ENCODE data around the gene GREB1L. TPM values are rescaled to one million over a fixed set of nuclear protein-coding genes. Genes with fewer than 3 reads are reported as not detected.

GREB1L gene
- total RNA-seq, 1 donor from 2014 or later = 7.2 TPM

- intact Hi-C loops (cut with micrococcal nuclease) = no loop called here
- DNase-seq (no peak), ATAC-seq (no peak)
These were observed 215.1 kb downstream of the GREB1L start for GRCh38 chr18:21457179-21457535.

GRCh38 chr18:21458310-21458709 lies 216.3 kb downstream of the GREB1L start:
- ATAC-seq = peak; percentile 91
- peak; percentile 59 for DNase-seq
- intact Hi-C loops (cut with micrococcal nuclease) = no loop called here

- DNase-seq (no peak), ATAC-seq (peak; percentile 36)
- intact Hi-C loops (cut with micrococcal nuclease) = no loop called here
These were observed 216.8 kb downstream of the GREB1L start for GRCh38 chr18:21458788-21459187.

GRCh38 chr18:21459706-21460286 lies 217.8 kb downstream of the GREB1L start:
- intact Hi-C loops (cut with micrococcal nuclease) = no loop called here
- ATAC-seq (no peak), DNase-seq (no peak)

- DNase-seq = no peak
- intact Hi-C loops (cut with micrococcal nuclease) = no loop called here
- peak; percentile 12 for ATAC-seq
These were observed 219.4 kb downstream of the GREB1L start for GRCh38 chr18:21461460-21461859.

GRCh38 chr18:21463718-21464117 lies 221.7 kb downstream of the GREB1L start:
- intact Hi-C loops (cut with micrococcal nuclease) = no loop called here
- DNase-seq = no peak
- ATAC-seq = peak; percentile 21

GRCh38 chr18:21468514-21469164 lies 226.6 kb downstream of the GREB1L start:
- DNase-seq (no peak), ATAC-seq (no peak)
- intact Hi-C loops (cut with micrococcal nuclease) = no loop called here

- intact Hi-C loops (cut with micrococcal nuclease) = no loop called here
- ATAC-seq = no peak
- no peak for DNase-seq
These were observed 230.7 kb downstream of the GREB1L start for GRCh38 chr18:21472741-21473140.

GRCh38 chr18:21474621-21475020 lies 232.6 kb downstream of the GREB1L start:
- ATAC-seq (no peak), DNase-seq (no peak)
- intact Hi-C loops (cut with micrococcal nuclease) = no loop called here

GRCh38 chr18:21479721-21480120 lies 237.7 kb downstream of the GREB1L start:
- intact Hi-C loops (cut with micrococcal nuclease) = no loop called here
- no peak for ATAC-seq
- DNase-seq = no peak

- ATAC-seq (no peak), DNase-seq (no peak)
- intact Hi-C loops (cut with micrococcal nuclease) = no loop called here
These were observed 239.7 kb downstream of the GREB1L start for GRCh38 chr18:21481739-21482138.

- ATAC-seq = no peak
- intact Hi-C loops (cut with micrococcal nuclease) = no loop called here
- no peak for DNase-seq
These were observed 241.0 kb downstream of the GREB1L start for GRCh38 chr18:21483051-21483450.

- DNase-seq (no peak), ATAC-seq (no peak)
- intact Hi-C loops (cut with micrococcal nuclease) = no loop called here
These were observed 243.0 kb downstream of the GREB1L start for GRCh38 chr18:21484851-21485636.

GRCh38 chr18:21486905-21487437 lies 244.9 kb downstream of the GREB1L start:
- intact Hi-C loops (cut with micrococcal nuclease) = no loop called here
- ATAC-seq (no peak), DNase-seq (no peak)

GRCh38 chr18:21489119-21489750 lies 247.2 kb downstream of the GREB1L start:
- DNase-seq (no peak), ATAC-seq (peak; percentile 82)
- intact Hi-C loops (cut with micrococcal nuclease) = no loop called here

GRCh38 chr18:21489919-21490495 lies 248.0 kb downstream of the GREB1L start:
- DNase-seq (no peak), ATAC-seq (no peak)
- intact Hi-C loops (cut with micrococcal nuclease) = no loop called here

GRCh38 chr18:21490748-21491147 lies 248.7 kb downstream of the GREB1L start:
- no peak for DNase-seq
- ATAC-seq = no peak
- intact Hi-C loops (cut with micrococcal nuclease) = no loop called here

GRCh38 chr18:21496277-21496835 lies 254.3 kb downstream of the GREB1L start:
- DNase-seq (no peak), ATAC-seq (no peak)
- intact Hi-C loops (cut with micrococcal nuclease) = no loop called here

GRCh38 chr18:21499997-21500396 lies 258.0 kb downstream of the GREB1L start:
- no peak for DNase-seq
- intact Hi-C loops (cut with micrococcal nuclease) = no loop called here
- no peak for ATAC-seq
